ENCODE results near the gene GRIP1.

GRCh38 chr12:66708704-66709456, 30.0 kb upstream of the GRIP1 start:
- TF ChIP-seq EZH2 (IDR thresholded peaks at IDR 0.05; ENCODE audit: borderline replicate concordance) = no peak
- TF ChIP-seq CTCF (IDR thresholded peaks at IDR 0.05; ENCODE audit: poor library complexity) = peak; percentile 59
- no peak for TF ChIP-seq EZH2phosphoT487 (IDR thresholded peaks at IDR 0.05; ENCODE audit: low read depth, severe bottlenecking, unreplicated experiment)

Data from hepatocyte (in vitro differentiated cells).